AG09319 (cell line): ENCODE data around the gene MYL12B.

Source experiments
- DNase-seq: peaks from one replicate; pipeline ENCODE4 v3.0.0-alpha.2; 2010; ENCODE audit warnings: low read depth; ENCODE audit errors: extremely low read depth
- CTCF ChIP-seq: IDR thresholded peaks from 2 replicates; pipeline ENCODE4 v1.5.1; 2011; ENCODE audit warnings: low read depth, mild to moderate bottlenecking, inconsistent platforms, low read length, moderate library complexity

The MYL12B gene

GRCh38 chr18:3248658-3249359 lies 13.1 kb upstream of the MYL12B start:
- TF ChIP-seq CTCF, result no peak
- no peak for DNase-seq

DNA sequence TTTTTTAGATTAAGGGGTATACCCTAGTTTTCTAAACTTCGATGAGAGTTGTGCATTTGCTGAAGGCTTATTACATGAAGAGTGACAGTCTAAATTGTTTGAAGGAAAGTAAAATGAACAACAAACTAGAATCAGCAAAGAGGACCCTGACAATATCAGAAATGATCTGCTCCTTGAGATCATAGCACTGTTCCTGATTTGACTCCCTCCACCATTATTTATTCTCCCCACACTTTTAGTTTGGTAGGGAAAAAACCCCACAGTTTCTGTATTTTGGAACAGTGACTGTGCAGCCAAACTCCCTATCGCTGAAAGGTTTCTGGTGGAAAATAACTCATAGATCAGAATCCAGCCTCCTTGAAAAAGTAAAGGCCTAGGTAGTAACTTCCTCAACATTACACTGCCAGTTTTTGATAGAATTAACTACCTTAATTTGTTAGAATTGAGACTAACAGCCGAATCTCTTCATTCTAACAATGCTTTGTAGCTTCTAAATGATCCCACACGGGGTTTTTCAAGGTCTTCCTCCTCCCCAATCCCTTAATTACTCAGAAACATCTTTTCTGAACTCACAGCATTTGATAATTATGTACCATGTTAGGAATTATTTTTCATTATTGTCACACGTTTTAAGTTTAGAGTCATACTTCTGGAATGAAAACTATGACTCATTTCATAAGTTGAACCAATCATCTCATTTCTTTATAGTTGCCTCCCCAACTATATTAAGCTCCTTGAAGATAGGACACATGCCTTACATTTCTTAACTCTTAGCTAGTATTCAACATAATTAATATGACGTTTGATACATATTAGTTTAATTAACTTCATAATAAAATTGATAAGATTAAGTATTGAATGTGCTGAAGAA lies 11.5 kb upstream of the MYL12B start:
- no peak for DNase-seq
- no peak for TF ChIP-seq CTCF

GRCh38 chr18:3251249-3251962 lies 10.5 kb upstream of the MYL12B start:
- TF ChIP-seq CTCF, result no peak
- DNase-seq, result no peak

DNA sequence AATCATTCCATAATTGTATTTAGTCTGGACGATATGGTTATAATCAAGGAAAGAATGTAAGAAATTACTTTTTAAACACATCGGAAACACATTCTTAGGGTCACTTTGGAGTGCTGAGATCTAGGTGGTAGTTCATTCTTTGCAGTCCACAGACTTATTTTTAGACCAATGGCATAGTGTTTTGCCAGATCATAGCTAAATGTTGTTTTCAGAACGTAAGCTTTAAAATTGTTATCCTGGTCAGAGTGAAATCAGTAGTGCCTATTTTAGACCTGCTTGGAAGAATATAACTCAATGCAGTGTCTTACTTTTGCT lies 10.0 kb upstream of the MYL12B start:
- TF ChIP-seq CTCF, result no peak
- DNase-seq, result no peak

- DNase-seq, result no peak
- TF ChIP-seq CTCF, result no peak
Observed at GRCh38 chr18:3252843-3253242, 9.1 kb upstream of the MYL12B start.

DNA sequence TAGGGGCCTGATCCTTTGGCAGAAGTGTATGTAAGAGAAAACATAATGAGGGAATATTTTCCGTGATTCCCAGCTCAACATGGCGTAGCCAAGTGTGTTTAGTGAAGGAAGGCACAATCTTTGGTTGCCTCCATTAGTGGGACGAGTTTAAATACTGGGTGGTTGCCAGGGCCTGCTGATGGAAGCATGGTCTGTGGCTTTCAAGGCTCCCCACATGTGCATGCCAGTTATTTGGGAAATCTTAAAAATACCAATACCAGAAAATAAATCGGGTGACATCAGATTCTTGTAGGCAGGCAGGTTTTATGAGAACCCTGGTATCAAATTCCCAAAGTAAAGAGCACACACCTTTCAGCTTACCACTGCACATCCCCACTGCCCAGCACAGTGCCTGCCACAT lies 7.2 kb upstream of the MYL12B start:
- no peak for DNase-seq
- TF ChIP-seq CTCF, result no peak

- DNase-seq, result no peak
- TF ChIP-seq CTCF, result no peak
Observed at GRCh38 chr18:3255611-3256165, 6.2 kb upstream of the MYL12B start.
